SU-DHL-6 (cell line): ENCODE data around the gene MPO.

Experiments used
- EZH2phosphoT487 ChIP-seq: fragments of 200-600 bp; sonication (generic), shearing (Covaris generic); conservative IDR thresholded peaks from 2 replicates; pipeline ENCODE4 v1.6.1; 2018; ENCODE audit warnings: mild to moderate bottlenecking, antibody characterized with exemption, low read length, moderate library complexity, mixed read lengths
- TF ChIP-seq, protein P1 (sequence below): fragments of 200-600 bp; sonication (generic); IDR thresholded peaks from one replicate; pipeline ENCODE4 v1.5.1; 2017; ENCODE audit warnings: antibody characterized with exemption, mild to moderate bottlenecking, low read length, moderate library complexity; ENCODE audit not compliant: insufficient read depth, poor library complexity, severe bottlenecking

DNA sequence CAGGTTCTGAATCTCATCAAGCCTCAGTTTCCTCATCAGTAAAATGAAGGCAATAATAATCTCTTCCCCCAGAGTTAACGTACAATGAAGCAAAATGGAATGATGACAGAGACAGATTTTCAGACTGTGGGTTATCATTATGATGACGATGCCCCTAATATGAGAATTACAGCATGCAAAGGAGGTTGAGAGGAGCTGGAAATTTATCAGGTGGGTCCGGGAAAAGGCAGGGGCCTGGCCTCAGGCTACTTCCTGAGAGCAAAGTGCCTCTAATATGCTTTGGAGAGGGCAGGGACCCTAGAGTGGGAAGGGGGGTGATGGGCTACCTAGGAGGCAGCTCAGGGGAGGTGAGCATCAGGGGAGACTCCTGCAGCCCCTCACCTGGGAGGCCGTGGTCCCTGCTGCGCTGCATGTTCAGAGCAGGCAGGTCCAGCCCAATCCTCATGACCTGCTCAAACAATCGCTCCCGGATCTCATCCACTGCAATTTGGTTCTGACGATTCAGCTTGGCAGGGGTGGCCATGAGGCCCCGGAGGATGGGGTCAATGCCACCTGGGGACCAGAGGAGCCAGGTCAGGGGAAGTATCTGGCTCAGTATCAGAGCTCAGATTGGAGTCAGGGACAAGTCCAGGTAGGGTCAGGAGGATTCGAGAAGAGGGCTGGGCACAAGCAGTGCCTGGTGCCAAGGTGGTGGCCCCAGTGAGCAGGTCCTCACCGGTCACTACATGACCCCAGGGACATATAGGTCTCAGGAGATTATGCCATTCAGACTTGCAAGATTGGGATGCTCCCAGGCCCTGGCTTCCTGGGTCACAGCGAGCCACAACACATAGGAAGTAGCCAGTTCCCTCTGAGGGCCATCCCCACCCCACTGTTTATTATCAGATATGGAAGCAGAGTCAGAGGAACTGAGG lies 8.1 kb downstream of the MPO start:
- TF ChIP-seq, protein P1, sequence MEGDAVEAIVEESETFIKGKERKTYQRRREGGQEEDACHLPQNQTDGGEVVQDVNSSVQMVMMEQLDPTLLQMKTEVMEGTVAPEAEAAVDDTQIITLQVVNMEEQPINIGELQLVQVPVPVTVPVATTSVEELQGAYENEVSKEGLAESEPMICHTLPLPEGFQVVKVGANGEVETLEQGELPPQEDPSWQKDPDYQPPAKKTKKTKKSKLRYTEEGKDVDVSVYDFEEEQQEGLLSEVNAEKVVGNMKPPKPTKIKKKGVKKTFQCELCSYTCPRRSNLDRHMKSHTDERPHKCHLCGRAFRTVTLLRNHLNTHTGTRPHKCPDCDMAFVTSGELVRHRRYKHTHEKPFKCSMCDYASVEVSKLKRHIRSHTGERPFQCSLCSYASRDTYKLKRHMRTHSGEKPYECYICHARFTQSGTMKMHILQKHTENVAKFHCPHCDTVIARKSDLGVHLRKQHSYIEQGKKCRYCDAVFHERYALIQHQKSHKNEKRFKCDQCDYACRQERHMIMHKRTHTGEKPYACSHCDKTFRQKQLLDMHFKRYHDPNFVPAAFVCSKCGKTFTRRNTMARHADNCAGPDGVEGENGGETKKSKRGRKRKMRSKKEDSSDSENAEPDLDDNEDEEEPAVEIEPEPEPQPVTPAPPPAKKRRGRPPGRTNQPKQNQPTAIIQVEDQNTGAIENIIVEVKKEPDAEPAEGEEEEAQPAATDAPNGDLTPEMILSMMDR = no peak
- no peak for TF ChIP-seq EZH2phosphoT487
